Epithelial cell of alveolus of lung (primary cell): ENCODE results near the gene TGFBR3L. TPM values are rescaled to one million over a fixed set of nuclear protein-coding genes. Genes with fewer than 3 reads are reported as not detected.

ENCODE experiments used
- total RNA-seq: library from RNA; depleted of rRNA; stranded (reverse); fragments of >200 nt; gene quantifications from 2 replicates; pipeline ENCODE4 v1.2.1, GENCODE V29; 2015

The TGFBR3L gene
- total RNA-seq = 6.3 and 8.9 TPM in 2 replicates

GRCh38 chr19:7914598-7915045 is at the start of gene TGFBR3L:
TSS of gene TGFBR3L (plus strand) at chr19:7914830.

DNA sequence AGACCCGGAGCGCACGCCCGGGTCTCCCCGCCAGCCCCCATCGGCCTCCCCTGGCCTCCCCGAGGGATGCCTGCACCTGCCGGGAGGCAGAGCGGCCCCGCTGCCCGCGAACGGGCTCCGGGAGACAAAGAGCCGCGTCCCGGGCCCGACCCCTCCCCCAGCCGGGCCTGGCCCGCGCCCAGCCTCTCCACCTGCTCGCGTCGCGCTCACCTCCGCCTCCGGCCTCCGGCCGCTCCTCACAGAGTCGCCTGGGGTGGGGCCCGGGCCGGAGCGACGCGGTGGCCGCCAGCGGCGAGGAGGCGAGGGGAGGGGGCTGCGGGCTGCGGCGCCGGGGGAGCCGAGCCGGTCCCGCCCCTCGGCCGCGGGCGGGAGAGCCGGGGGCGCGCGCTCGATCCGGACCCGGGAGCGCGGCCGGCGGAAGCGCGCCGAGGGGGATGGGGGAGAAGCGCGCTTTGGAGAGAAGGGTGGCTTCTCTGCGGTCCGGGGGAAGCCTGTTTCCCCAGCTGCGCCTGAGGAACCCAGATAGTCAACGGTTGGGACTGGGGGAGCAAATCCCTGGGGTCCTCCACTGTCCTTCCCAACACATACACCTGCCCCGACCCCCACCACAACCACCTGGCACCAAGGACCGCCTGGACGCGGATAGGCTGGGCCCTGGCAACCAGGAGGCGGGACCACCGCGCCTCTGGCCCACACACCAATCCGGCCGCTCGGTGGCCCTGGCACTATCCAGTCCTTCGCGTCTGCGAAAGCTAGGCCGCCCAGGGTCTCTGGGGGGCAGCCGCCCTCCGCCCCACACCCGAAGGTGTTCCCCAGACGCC is 40.3 kb upstream of the TGFBR3L start, which contains the start of gene PRR36:
PRR36 (minus strand) TSS at position 315 of the 821 bp plus-strand sequence. CDS start 701 bp downstream, outside the sequence.

GRCh38 chr19:7888145-7888825 is 26.3 kb upstream of the TGFBR3L start, which contains the start of gene LRRC8E:
TSS of gene LRRC8E (plus strand) at chr19:7888510. CDS start at chr19:7895604, 7,094 bp downstream.

GRCh38 chr19:7903244-7904073 is 11.2 kb upstream of the TGFBR3L start, which contains the start of gene MAP2K7:
TSS of gene MAP2K7 (plus strand) at chr19:7903877. CDS start at chr19:7903945, 68 bp downstream.

GRCh38 chr19:7919610-7920518 is 5.2 kb downstream of the TGFBR3L start, which contains the start of gene SNAPC2:
TSS of gene SNAPC2 (plus strand) at chr19:7920338. CDS start at chr19:7920367, 29 bp downstream.

DNA sequence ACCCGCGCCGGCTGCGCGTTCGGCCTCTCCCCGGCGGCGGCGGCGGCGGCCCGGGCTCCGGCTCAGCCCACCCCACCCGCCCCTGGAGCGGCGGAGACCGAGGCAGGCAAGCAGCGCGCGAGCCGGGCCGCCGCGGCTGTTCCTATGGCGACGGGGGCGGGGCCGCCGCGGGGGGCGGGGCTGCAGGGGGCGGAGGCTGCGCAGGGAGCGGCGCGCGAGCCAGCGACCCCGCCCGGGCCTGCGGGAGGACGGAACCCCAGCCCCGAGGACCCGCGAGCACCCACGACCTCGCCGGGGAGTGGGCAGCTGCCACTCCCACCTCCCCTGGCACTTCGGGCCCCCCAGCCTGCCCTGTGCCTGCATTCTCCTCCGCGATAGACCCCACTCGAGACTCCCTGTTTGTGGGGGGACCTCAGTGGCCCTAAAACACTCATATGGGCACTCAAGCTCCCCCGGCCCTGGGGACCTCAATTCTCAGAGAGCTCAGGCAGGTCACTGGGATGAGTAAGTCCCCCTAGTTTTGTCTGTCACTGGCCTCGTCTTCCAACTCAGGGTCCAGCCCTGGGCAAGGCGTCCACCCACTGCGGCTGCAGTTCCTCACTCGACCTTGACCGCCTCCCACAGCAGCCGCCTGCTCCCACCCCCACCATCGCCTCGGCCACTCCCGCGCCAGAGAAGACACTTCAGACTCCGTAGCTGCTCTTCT is 11.5 kb downstream of the TGFBR3L start, which contains the start of gene CTXN1:
CTXN1 (minus strand) TSS at position 115 of the 706 bp plus-strand sequence. CDS start 597 bp downstream, outside the sequence.

GRCh38 chr19:7943444-7944176 is 29.0 kb downstream of the TGFBR3L start, which contains the start of gene TIMM44:
TSS of gene TIMM44 (minus strand) at chr19:7943666. CDS start at chr19:7943651, 15 bp downstream.

Other genes with a start within 250 kb of the TGFBR3L start
- not detected in 2 replicates for gene RETN, start 245.8 kb upstream of the TGFBR3L start, total RNA-seq
- gene MCEMP1, start 237.7 kb upstream of the TGFBR3L start, total RNA-seq = not detected in 2 replicates
- 112 and 152 TPM in 2 replicates for gene TRAPPC5, start 234.0 kb upstream of the TGFBR3L start, total RNA-seq
- gene FCER2, start 212.7 kb upstream of the TGFBR3L start, total RNA-seq = not detected in 2 replicates
- not detected in 2 replicates for gene CLEC4G, start 182.7 kb upstream of the TGFBR3L start, total RNA-seq
- not detected in 2 replicates for gene CD209, start 167.3 kb upstream of the TGFBR3L start, total RNA-seq
- not detected in 2 replicates for gene CLEC4M, start 151.6 kb upstream of the TGFBR3L start, total RNA-seq
- 13.8 and 15.0 TPM in 2 replicates for gene EVI5L, start 84.6 kb upstream of the TGFBR3L start, total RNA-seq
- not detected in 2 replicates for gene PRR36, start 40.4 kb upstream of the TGFBR3L start, total RNA-seq
- gene LRRC8E, start 26.3 kb upstream of the TGFBR3L start, total RNA-seq = 3.5 and 5.7 TPM in 2 replicates
- gene MAP2K7, start 11.0 kb upstream of the TGFBR3L start, total RNA-seq = 10.0 and 17.1 TPM in 2 replicates
- gene SNAPC2, start 5.5 kb downstream of the TGFBR3L start, total RNA-seq = 46.0 and 47.4 TPM in 2 replicates
- 4.3 and 7.1 TPM in 2 replicates for gene CTXN1, start 11.3 kb downstream of the TGFBR3L start, total RNA-seq
- gene TIMM44, start 28.8 kb downstream of the TGFBR3L start, total RNA-seq = 48.3 and 50.6 TPM in 2 replicates
- 51.3 and 54.5 TPM in 2 replicates for gene ELAVL1, start 90.8 kb downstream of the TGFBR3L start, total RNA-seq
- not detected in 2 replicates for gene CCL25, start 137.9 kb downstream of the TGFBR3L start, total RNA-seq
- gene FBN3, start 234.8 kb downstream of the TGFBR3L start, total RNA-seq = not detected in 2 replicates